Trophoblast cell (in vitro differentiated cells and primary cell): Measurements from ENCODE around the gene KDM2A.
"Not testable (repeated sequence)": the region's sequence is repeated elsewhere in the genome, so short reads cannot be mapped to it uniquely, and the experiment has no call there.

Source experiments
- DNase-seq, 2 donors: peaks; one replicate each; pipeline ENCODE4 v3.0.0-alpha.2; 2016
- H2AFZ ChIP-seq: 2 replicates; pipeline ENCODE4 v1.6.1; 2013; ENCODE audit warnings: low read length, moderate library complexity, mild to moderate bottlenecking; ENCODE audit not compliant: insufficient read depth, poor library complexity
- H2AK5ac ChIP-seq: 2 replicates; pipeline ENCODE4 v1.6.1; 2013; ENCODE audit warnings: mild to moderate bottlenecking, low read length
- H2BK120ac ChIP-seq: 2 replicates; pipeline ENCODE4 v1.6.1; 2013; ENCODE audit warnings: low read length, mild to moderate bottlenecking, moderate library complexity; ENCODE audit not compliant: insufficient read depth, poor library complexity
- H2BK12ac ChIP-seq: 2 replicates; pipeline ENCODE4 v1.6.1; 2013; ENCODE audit warnings: mild to moderate bottlenecking, low read length, moderate library complexity
- H2BK5ac ChIP-seq: 2 replicates; pipeline ENCODE4 v1.6.1; 2013; ENCODE audit warnings: low read length, low read depth, moderate library complexity, mild to moderate bottlenecking; ENCODE audit not compliant: poor library complexity
- H3K14ac ChIP-seq: 2 replicates; pipeline ENCODE4 v1.6.1; 2013; ENCODE audit warnings: mild to moderate bottlenecking, low read length
- H3K18ac ChIP-seq: 2 replicates; pipeline ENCODE4 v1.6.1; 2013; ENCODE audit warnings: mild to moderate bottlenecking, low read length
- H3K23ac ChIP-seq: 2 replicates; pipeline ENCODE4 v1.6.1; 2013; ENCODE audit warnings: low read length
- H3K27ac ChIP-seq: 2 replicates; pipeline ENCODE4 v1.5.1; 2013; ENCODE audit warnings: low read depth, mild to moderate bottlenecking, inconsistent platforms, low read length, moderate library complexity
- H3K27me3 ChIP-seq: 2 replicates; pipeline ENCODE4 v1.6.1; 2013; ENCODE audit warnings: inconsistent platforms, mild to moderate bottlenecking, low read length, moderate library complexity; ENCODE audit not compliant: insufficient read depth
- H3K36me3 ChIP-seq, 2 experiments: 1 replicate in 1 of 2; 2 replicates in 1 of 2; pipeline ENCODE4 v1.6.1; 2013; ENCODE audit warnings: low read length in 2 of 2, mild to moderate bottlenecking in 2 of 2, moderate library complexity in 1 of 2; ENCODE audit not compliant: insufficient read depth in 2 of 2, control insufficient read depth in 1 of 2
- H3K4ac ChIP-seq: 2 replicates; pipeline ENCODE4 v1.6.1; 2013; ENCODE audit warnings: low read depth, mild to moderate bottlenecking, low read length, moderate library complexity
- H3K4me1 ChIP-seq, 2 experiments: 1 replicate in 1 of 2; 2 replicates in 1 of 2; pipeline ENCODE4 v1.6.1; 2013; ENCODE audit warnings: low read length in 2 of 2, mild to moderate bottlenecking in 2 of 2, moderate library complexity in 1 of 2; ENCODE audit not compliant: insufficient read depth in 2 of 2, control insufficient read depth in 1 of 2
- H3K4me2 ChIP-seq: 2 replicates; pipeline ENCODE4 v1.6.1; 2013; ENCODE audit warnings: inconsistent platforms, mild to moderate bottlenecking, low read length, moderate library complexity
- H3K4me3 ChIP-seq: 2 replicates; pipeline ENCODE4 v1.5.1; 2013; ENCODE audit warnings: mild to moderate bottlenecking, low read depth, low read length, inconsistent platforms
- H3K79me1 ChIP-seq: one replicate; pipeline ENCODE4 v1.6.1; 2013; ENCODE audit warnings: low read length
- H3K79me2 ChIP-seq: 2 replicates; pipeline ENCODE4 v1.6.1; 2013; ENCODE audit warnings: low read length, mild to moderate bottlenecking; ENCODE audit not compliant: control insufficient read depth, insufficient read depth, poor library complexity
- H3K9ac ChIP-seq: 2 replicates; pipeline ENCODE4 v1.6.1; 2013; ENCODE audit warnings: mild to moderate bottlenecking, low read length
- H3K9me3 ChIP-seq: 2 replicates; pipeline ENCODE4 v1.6.1; 2013; ENCODE audit warnings: low read depth, mild to moderate bottlenecking, control low read depth, inconsistent platforms, low read length; ENCODE audit not compliant: insufficient read depth
- H4K12ac ChIP-seq: 2 replicates; pipeline ENCODE4 v1.6.1; 2013; ENCODE audit warnings: low read depth, mild to moderate bottlenecking, low read length, moderate library complexity
- H4K8ac ChIP-seq: 2 replicates; pipeline ENCODE4 v1.6.1; 2013; ENCODE audit warnings: low read depth, mild to moderate bottlenecking, low read length, moderate library complexity
- H4K91ac ChIP-seq: one replicate; pipeline ENCODE4 v1.6.1; 2013; ENCODE audit warnings: low read depth, mild to moderate bottlenecking, low read length, moderate library complexity
- WGBS: extraction: QIAGEN DNeasy Blood & Tissue Kit; methylation state at CpG from one replicate; pipeline ENCODE4 v1.1.7; 2013; ENCODE audit warnings: missing lambda C conversion rate; ENCODE audit not compliant: insufficient read length, insufficient coverage; ENCODE audit errors: extremely low coverage; 5-methylcytosine and 5-hydroxymethylcytosine counted together

The KDM2A gene

GRCh38 chr11:67130861-67131260 is 11.8 kb downstream of the KDM2A start:
- not testable (repeated sequence) for H2AFZ ChIP-seq, H2BK5ac ChIP-seq

GRCh38 chr11:67136156-67136555 is 17.1 kb downstream of the KDM2A start:
- H3K36me3 ChIP-seq: peaks cover 33 to 39% of the 10 kb centered on the region in 2 experiments
- no peaks in the 10 kb centered on the region for H3K79me1 ChIP-seq
- no peak overlapping the region for H4K12ac ChIP-seq
- peaks cover 2% of the 10 kb centered on the region for H3K9me3 ChIP-seq
- DNase-seq: no peak
- H3K4me3 ChIP-seq: no peak overlapping the region
- H3K4ac ChIP-seq: no peak overlapping the region
- no peak overlapping the region for H3K4me2 ChIP-seq
- no CpG with 5 or more reads among the region's 1 CpG for WGBS
- H3K4me1 ChIP-seq: no peaks in the 10 kb centered on the region
- peaks cover 4% of the 10 kb centered on the region for H3K79me2 ChIP-seq
- no peak overlapping the region for H3K14ac ChIP-seq
- no peak overlapping the region for H2BK120ac ChIP-seq
- no peak overlapping the region for H4K8ac ChIP-seq
- no peak overlapping the region for H3K23ac ChIP-seq
- H2AK5ac ChIP-seq: no peak overlapping the region
- no peak overlapping the region for H3K9ac ChIP-seq
- no peak overlapping the region for H3K18ac ChIP-seq
- no peak overlapping the region for H3K27ac ChIP-seq
- no peak overlapping the region for H2AFZ ChIP-seq
- H2BK5ac ChIP-seq: no peak overlapping the region
- H2BK12ac ChIP-seq: no peak overlapping the region
- H3K27me3 ChIP-seq: no peaks in the 10 kb centered on the region
- no peak overlapping the region for H4K91ac ChIP-seq

More at GRCh38 chr11:67130861-67131260, 11.8 kb downstream of the KDM2A start:
- Histone ChIP-seq H3K36me3 (peaks cover 33 to 36% of the 10 kb centered on the region in 2 experiments), H3K4ac (peak overlapping the region; percentile 83)
- not testable (repeated sequence) for H3K79me2 ChIP-seq, H3K14ac ChIP-seq, H2AK5ac ChIP-seq, H4K12ac ChIP-seq, H3K18ac ChIP-seq, H2BK12ac ChIP-seq, H3K9ac ChIP-seq, H4K91ac ChIP-seq, H3K4me1 ChIP-seq, H3K23ac ChIP-seq, H3K27ac ChIP-seq, H3K9me3 ChIP-seq, H3K4me3 ChIP-seq, H2BK120ac ChIP-seq, DNase-seq, H4K8ac ChIP-seq, H3K79me1 ChIP-seq, H3K4me2 ChIP-seq, H3K27me3 ChIP-seq
- no CpG with 5 or more reads among the region's 10 CpGs for WGBS

- no peak overlapping the region for H3K9ac ChIP-seq
- H3K23ac ChIP-seq: no peak overlapping the region
- H3K4ac ChIP-seq: no peak overlapping the region
- no peak overlapping the region for H3K4me3 ChIP-seq
- H4K8ac ChIP-seq: no peak overlapping the region
- peaks cover 4% of the 10 kb centered on the region for H3K79me2 ChIP-seq
- no peak overlapping the region for H3K14ac ChIP-seq
- WGBS: no CpG with 5 or more reads among the region's 4 CpGs
- no peaks in the 10 kb centered on the region for H3K27me3 ChIP-seq
- peaks cover 21 to 28% of the 10 kb centered on the region in 2 experiments for H3K36me3 ChIP-seq
- H4K12ac ChIP-seq: no peak overlapping the region
- H3K4me1 ChIP-seq: no peaks in the 10 kb centered on the region
- H2BK120ac ChIP-seq: no peak overlapping the region
- no peak overlapping the region for H2AFZ ChIP-seq
- H3K9me3 ChIP-seq: peaks cover 2% of the 10 kb centered on the region
- DNase-seq: no peak
- no peak overlapping the region for H2AK5ac ChIP-seq
- H3K4me2 ChIP-seq: no peak overlapping the region
- no peak overlapping the region for H4K91ac ChIP-seq
- no peaks in the 10 kb centered on the region for H3K79me1 ChIP-seq
- H2BK5ac ChIP-seq: no peak overlapping the region
- no peak overlapping the region for H2BK12ac ChIP-seq
- no peak overlapping the region for H3K18ac ChIP-seq
- H3K27ac ChIP-seq: no peak overlapping the region
These were observed 19.9 kb downstream of the KDM2A start for GRCh38 chr11:67138922-67139321.

- Histone ChIP-seq H2BK12ac (no peak overlapping the region), H3K79me2 (no peaks in the 10 kb centered on the region), H3K4ac (no peak overlapping the region), H2BK120ac (no peak overlapping the region), H3K4me1 (no peaks in the 10 kb centered on the region), H2BK5ac (no peak overlapping the region), H3K4me3 (no peak overlapping the region), H4K8ac (no peak overlapping the region), H3K4me2 (no peak overlapping the region), H4K91ac (no peak overlapping the region), H3K79me1 (no peaks in the 10 kb centered on the region), H3K23ac (no peak overlapping the region), H4K12ac (no peak overlapping the region), H2AFZ (no peak overlapping the region), H3K9ac (no peak overlapping the region), H3K9me3 (no peaks in the 10 kb centered on the region), H2AK5ac (no peak overlapping the region), H3K18ac (no peak overlapping the region), H3K36me3 (peaks cover 12% of the 10 kb centered on the region in 2 experiments), H3K27ac (no peak overlapping the region), H3K14ac (no peak overlapping the region), H3K27me3 (no peaks in the 10 kb centered on the region)
- no CpG with 5 or more reads among the region's 5 CpGs for WGBS
- no peak for DNase-seq
These were observed 27.6 kb downstream of the KDM2A start for GRCh38 chr11:67146516-67147226.
